DMS 273 (cell line): ENCODE results near the gene NECTIN1.

Source experiments
- DNase-seq: peaks from one replicate; lab custom pipeline; 2025; ENCODE audit not compliant: unreplicated experiment; lab: John Stamatoyannopoulos, UW

Gene NECTIN1

DNA sequence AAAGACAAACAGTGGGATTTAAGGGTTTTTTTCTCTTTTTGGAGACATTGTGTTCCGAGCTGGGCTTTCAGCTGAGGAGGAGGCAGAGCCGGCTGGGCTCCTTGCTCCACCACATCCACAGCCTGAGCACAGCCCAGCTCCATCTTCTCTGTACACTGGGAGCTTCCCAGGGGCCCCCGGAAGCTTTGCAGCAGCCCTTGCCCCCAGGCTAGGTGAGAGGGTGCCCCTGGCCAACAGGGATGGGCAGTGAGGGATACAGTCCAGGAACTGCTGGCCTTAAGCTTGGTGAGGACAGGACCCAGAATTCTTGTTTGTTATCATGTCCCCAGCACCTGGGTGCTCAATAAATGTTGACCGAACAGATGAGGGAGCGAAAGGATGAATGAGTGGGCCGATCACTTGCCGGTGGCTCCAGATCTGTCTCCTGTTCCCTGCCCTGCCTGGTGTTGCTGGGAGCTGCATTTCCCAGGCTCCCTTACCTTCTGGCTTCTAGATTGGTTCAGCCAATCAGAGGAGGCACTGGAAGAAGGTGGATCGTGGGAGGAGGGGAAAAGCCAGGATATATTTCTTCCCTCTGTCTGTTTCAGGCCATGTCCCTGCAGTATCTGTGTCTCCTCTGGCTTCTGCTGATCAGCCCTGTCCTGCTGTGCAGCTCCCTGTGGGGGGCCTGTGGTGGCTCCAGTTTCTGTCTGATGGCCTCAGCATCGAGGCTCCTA lies 26.5 kb upstream of the NECTIN1 start:
- DNase-seq = no peak

DNA sequence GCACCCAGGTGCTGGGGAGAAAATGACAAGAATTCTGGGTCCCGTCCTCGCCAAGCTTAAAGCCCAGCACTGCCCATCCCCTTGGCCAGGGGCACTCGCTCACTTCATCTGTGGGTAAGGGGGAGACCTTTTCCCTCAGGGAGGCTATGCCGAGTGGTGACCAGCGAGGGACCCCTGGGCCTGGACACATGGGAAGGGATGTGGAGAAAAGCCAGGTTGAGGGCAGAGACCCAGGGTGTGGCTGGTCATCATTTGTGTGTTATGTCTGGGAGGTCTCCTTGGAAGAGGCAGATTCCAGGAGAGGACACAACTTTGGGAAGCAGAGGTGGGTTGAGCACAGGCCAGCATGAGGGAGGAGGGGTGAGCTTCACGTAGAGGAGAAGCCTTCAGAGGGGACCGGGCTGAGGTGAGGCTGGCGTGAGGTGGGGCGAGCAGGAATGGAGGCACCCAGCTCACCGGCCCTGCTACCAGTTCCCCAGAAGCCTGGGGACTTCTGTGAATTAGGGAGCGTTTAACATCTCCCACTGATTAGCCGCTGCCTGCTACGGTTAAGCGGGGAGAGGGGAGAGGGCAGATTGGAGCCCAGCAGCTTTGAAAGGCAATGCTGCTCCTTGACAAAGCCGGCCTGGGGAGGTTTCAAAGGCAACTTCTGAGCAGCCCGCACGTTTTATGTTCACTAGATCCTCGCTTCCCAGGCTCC lies 25.8 kb upstream of the NECTIN1 start:
- DNase-seq = no peak

- no peak for DNase-seq
Measured at GRCh38 chr11:119754199-119754598, 25.2 kb upstream of the NECTIN1 start.

- peak; percentile 35 for DNase-seq
Measured at GRCh38 chr11:119752946-119753345, 23.9 kb upstream of the NECTIN1 start.

DNA sequence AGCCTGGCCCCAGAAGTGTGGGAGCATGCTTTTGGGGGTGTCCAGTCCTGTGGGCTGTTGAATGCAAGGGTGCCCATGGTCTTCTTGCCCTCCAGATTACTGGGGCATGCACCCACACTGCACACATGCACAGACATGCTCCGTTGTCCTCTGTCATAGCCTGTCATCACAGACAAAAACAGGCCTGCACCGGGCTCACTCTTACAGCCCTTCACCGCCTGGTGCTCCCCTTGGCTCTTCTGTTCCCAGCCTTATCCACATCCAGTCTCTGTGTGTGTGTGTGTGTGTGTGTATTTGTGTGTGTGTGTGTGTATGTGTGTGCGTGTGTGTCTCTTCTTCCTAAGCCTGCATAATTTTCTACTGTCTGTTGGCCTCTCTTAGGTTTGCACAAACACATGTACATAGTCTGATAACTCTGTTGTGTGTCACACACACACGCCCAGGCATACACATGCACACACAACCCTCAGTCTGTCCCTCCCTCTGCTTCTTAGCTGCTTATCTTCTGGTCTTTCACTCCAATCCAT lies 23.4 kb upstream of the NECTIN1 start:
- no peak for DNase-seq

DNA sequence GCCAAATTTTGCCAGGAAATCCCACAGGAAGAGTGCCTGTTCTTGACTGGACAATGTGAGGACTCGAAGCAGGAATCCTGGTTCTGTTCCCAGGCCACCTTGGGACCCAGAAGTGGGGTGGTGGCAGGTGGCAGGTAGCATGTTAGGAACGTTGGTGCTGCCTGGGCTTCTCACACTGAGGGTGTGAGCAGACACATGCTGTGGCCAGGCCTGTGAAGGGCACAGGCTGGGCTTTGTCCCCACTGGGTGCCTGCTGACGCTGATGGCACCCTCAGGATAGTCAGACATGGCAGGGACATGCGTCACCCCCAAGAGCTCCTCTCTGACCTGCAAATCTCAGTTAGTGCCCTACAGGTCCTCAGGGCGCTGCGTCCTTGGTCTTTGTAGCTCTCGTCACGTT lies 21.1 kb upstream of the NECTIN1 start:
- DNase-seq = no peak

DNA sequence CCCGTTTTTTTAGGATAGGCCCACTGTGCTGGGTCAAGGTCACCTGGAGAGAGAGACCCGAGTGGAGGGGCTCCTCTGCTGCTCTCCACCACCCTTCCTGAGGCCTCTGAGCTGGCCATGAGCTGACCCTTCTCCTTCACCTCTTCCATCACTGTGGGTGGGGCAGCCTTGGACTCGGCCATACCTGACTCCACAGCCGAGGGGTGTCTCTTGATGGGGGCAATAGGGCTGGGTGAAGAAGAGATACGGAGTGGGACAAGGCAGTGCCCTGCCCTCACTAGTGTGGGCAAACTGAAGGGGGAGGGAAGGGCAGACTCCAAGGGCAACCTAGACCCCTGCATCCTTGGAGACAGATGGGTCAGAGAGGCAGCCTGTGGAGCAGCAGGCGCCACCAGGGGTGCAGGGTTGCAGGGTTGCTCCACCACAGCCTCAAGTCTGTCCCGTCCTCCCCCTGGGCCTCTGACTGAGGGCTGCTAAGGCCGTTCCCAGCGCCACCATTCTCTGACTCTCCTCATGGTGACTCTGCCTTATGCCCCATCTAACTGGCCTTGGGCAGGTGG lies 20.1 kb upstream of the NECTIN1 start:
- no peak for DNase-seq

DNA sequence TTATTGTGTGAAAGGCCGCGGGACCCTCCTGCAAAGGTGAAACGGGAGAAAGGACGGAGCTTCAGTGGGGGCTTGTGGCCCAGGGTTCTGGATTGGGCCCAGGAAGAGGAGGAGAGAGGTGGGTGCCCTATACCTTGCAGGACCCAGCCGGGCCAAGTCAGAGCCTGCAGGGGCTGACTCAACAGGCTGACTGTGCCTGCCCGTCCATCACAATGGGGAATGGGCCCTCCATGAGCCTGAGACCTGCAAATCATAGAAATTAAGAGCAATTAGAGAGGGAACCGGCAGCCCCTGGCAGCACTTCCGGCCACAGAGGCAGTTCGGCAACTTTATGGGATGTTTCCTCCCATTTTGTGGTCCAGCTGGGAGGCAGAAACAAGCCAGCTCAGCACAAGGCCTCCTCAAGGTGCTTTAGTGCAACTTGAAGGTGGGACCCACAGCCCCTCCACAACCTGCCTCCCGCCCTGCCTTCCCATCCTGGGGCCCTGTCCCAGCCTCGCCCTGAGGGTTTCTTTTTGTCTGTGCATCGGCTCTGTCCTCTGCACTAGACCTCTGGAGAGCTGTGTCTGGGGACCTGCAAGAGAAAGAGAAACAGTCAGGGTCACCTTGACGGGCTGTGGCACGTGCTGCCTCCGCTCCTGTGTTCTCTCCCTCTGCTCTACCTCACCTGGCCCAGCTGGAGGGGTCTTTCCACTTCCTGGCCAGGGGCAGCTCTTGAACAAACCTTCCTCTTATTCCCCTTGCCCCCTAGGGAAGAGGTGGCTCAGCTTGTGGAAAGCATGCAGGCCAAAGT lies 19.1 kb upstream of the NECTIN1 start:
- no peak for DNase-seq

- no peak for DNase-seq
Measured at GRCh38 chr11:119745776-119746535, 17.0 kb upstream of the NECTIN1 start.

DNA sequence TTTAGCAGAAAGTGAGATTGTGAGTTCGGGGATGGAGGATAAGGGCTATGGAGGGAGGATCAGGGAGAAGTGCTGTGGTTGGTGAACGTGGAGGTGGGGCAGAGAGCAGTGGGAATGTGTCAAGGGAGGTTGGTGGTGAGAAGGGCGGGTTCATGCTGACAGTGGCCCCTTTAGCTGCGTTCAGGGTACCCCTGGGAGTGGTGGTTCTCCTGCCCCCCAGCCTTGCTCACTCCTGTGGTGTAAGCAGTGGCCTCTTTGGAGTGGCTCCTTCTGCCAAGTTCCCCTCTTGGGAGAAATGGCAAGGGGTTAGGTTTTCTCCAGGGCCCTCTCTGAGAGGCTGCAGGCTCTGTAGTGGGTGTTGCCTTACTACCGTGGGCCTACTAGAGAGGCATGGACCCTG lies 16.1 kb upstream of the NECTIN1 start:
- no peak for DNase-seq

- no peak for DNase-seq
Measured at GRCh38 chr11:119744577-119744976, 15.6 kb upstream of the NECTIN1 start.

DNA sequence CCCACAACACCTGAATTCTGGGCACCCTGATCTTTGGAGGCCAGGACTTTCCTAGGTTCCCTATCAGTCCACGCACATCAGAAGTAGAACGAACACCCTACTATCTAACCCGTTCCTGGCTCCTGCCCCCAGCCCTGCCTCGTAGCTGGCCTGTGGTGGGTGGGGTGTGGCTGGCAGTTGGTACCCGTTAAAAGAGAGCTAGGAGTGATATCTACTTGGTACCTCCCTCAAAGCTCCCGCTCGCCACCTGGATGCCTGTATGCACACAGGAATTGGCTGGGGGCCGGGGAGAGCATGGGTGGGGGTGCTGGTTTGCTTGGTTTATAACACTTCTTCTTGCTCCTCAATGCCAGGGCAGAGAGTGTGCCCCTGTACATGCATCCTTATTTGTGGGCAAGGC lies 14.0 kb upstream of the NECTIN1 start:
- no peak for DNase-seq

DNA sequence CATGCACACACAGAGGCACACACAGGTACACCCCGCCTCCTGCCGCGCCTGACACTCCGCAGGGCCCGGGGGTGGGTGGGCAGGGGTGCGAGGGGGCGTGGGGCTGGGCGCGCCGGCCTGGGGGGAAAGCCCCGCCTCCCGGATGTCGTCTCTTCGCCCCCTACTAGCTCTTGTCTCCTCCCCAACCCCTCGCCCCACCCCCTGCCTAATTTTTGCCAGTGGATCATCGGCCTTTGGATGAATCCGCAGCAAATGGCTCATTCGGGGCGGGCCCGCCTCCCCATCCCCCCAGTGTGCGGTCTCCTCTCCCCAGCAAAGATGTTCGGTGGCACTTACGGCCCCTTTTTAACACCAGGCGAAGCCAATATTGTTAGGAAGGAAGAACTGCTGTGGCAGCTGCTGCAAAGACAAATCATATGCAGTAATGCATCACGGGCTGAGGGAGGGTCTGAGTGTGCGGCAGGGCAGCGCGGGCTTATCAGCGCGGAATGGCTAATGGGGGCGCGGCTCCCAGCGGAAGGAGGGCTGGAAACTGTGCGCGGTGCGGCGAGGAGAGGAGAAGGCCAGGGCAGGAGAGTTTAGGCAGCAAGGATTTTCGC lies 13.4 kb upstream of the NECTIN1 start:
- DNase-seq = no peak

DNA sequence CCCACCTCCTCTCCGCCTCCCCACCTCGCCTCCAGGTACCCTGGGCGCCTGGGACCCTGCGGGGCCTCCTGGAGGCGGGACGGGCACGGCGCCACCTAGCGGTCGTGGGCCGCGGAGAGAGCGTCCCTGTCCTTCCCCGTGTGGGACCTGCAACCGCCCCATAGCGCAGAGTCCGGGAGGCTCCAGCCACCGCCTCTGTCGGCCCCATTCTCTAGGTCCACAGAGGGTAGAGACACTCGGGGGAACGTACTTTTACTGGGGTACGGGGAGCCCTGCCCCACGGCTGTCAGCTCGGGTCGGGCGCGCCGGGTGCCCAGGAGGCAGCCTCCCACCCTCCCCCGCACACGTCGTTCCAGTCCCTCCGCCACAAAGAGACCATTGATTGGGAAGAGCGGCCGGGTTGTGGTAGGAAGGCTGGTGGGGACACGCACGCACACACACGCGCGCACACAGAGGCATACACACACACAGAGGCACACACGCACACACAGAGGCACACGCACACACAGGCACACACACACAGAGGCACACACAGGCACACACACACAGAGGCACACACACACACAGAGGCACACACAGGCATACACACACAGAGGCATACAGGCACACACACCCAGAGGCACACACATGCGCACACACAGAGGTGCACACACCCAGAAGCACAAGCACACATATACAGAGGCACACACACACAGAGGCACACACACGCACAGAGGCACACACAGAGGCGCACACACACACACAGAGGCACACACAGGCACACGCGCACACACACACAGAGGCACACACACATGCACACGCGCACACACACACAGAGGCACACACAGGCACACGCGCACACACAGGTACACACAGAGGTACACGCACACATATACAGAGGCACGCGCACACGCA lies 12.6 kb upstream of the NECTIN1 start:
- DNase-seq = no peak

- DNase-seq = peak; percentile 37
Measured at GRCh38 chr11:119739975-119740374, 11.0 kb upstream of the NECTIN1 start.

DNA sequence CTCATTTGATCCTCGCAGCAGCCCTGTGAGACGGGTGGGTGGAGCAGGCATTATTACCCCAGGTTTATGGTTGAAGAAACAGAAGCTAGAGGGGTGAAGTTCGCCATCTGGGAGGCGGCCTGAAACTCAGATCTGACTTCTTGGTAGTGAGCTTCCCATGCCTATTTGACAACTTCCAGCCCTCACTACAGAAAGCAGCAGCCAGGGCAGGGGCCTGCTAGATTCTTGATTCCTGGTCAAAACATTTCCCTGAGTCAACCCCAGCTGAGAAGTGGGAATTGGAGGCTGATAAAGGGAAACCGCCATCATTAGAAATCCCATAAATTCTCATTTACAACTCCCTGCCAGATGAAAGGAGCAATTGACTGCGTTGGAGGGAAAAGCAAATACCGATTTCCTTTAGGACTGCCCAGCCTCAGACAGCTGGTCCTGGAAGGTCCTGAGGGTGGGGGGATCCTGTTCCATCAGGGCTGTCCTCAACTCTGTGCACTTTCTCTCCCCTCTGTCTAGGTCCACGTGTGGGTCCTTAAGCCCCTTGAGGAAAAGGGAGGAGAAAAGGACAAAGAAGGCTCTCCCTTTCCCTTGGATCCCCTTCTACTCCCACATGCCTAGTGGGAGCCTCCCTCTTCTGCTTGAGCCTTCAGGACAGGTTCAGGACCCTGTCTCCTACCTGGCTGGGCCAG lies 10.2 kb upstream of the NECTIN1 start:
- DNase-seq = no peak

DNA sequence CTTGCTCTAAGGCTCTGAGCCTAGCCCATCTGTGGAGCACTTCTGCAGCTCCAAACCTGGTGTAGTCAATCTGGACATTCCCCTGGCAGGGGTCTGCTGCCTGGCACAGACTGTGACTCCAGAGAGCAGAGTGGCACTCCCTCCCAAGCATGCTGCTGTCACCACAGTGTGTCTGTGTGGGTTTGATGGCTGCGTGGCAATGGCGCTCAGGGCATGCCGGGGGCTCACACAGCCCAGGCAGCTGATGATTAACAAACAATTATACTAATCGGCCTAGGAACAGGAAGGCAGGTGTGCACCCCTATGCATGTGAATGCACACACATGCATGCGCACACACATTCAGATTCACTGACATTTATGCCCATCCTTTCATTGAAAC lies 9.0 kb upstream of the NECTIN1 start:
- no peak for DNase-seq

GRCh38 chr11:119737366-119738058 lies 8.5 kb upstream of the NECTIN1 start:
- DNase-seq = no peak
